H1 (cell line): ENCODE measurements around the gene UFD1. TPM values are rescaled to one million over a fixed set of nuclear protein-coding genes. Genes with fewer than 3 reads are reported as not detected.

Experiments
- CTCF ChIA-PET: fragments of 300-600 bp; sonication (Branson Sonifier 250); formaldehyde crosslinking; loops from one replicate; lab custom pipeline; 2021; ENCODE audit not compliant: partially characterized antibody; lab: Charles Lee
- POLR2A ChIA-PET: fragments of 300-600 bp; sonication (Branson Sonifier 250); formaldehyde crosslinking; loops from one replicate; lab custom pipeline; 2021; ENCODE audit warnings: inconsistent platforms; ENCODE audit not compliant: partially characterized antibody; lab: Charles Lee
- DNase-seq, 2 experiments: peaks; one replicate each; pipeline versions ENCODE4 v3.0.0 to v3.0.0-alpha.2; 2010 to 2022; ENCODE audit warnings: low spot score in 2 of 2, low read depth in 1 of 2, mixed read lengths in 1 of 2
- FAIRE-seq: peaks from 2 replicates; lab custom pipeline; 2011; peaks lifted over from hg19 to GRCh38; lab: Jason Lieb, UNC
- H2AFZ ChIP-seq: 2 replicates; pipeline ENCODE4 v1.8.1; 2012; ENCODE audit warnings: low read length, inconsistent platforms
- H2AK5ac ChIP-seq: 2 replicates; pipeline ENCODE4 v1.6.1; 2013; ENCODE audit warnings: low read depth, low read length
- H2BK120ac ChIP-seq: replicated peaks from 2 replicates; pipeline ENCODE3; 2013; ENCODE audit warnings: low read depth, low read length, inconsistent platforms
- H2BK12ac ChIP-seq: 2 replicates; pipeline ENCODE4 v1.6.1; 2013; ENCODE audit warnings: low read depth, low read length
- H2BK15ac ChIP-seq: 2 replicates; pipeline ENCODE4 v1.6.1; 2013; ENCODE audit warnings: low read length
- H2BK20ac ChIP-seq: 2 replicates; pipeline ENCODE4 v1.6.1; 2013; ENCODE audit warnings: low read length
- H2BK5ac ChIP-seq: 2 replicates; pipeline ENCODE4 v1.6.1; 2013; ENCODE audit warnings: low read depth, low read length
- H3K14ac ChIP-seq: 2 replicates; pipeline ENCODE4 v1.6.1; 2013; ENCODE audit warnings: inconsistent platforms; ENCODE audit not compliant: insufficient read length
- H3K18ac ChIP-seq: 2 replicates; pipeline ENCODE4 v1.6.1; 2013; ENCODE audit warnings: low read length; ENCODE audit errors: extremely low read depth
- H3K23ac ChIP-seq: 2 replicates; pipeline ENCODE4 v1.6.1; 2013; ENCODE audit warnings: inconsistent platforms; ENCODE audit not compliant: insufficient read length
- H3K23me2 ChIP-seq: 2 replicates; pipeline ENCODE4 v1.6.1; 2013; ENCODE audit warnings: low read depth, low read length
- H3K27ac ChIP-seq: 2 replicates; pipeline ENCODE4 v1.6.1; 2011; ENCODE audit warnings: low read depth, low read length, inconsistent platforms
- H3K27me3 ChIP-seq, 4 experiments: replicated peaks in 1 of 4; 1 replicate in 1 of 4; 2 replicates in 3 of 4; pipeline versions ENCODE4 v1.6.1 to v1.8.1; 2011 to 2013; ENCODE audit warnings: low read length in 3 of 4, mild to moderate bottlenecking in 3 of 4, inconsistent platforms in 2 of 4, mixed read lengths in 2 of 4, moderate library complexity in 1 of 4; ENCODE audit not compliant: control insufficient read depth in 3 of 4, insufficient read depth in 3 of 4; ENCODE audit errors: extremely low read depth in 1 of 4
- H3K36me3 ChIP-seq, 4 experiments: 2 replicates each; pipeline versions ENCODE4 v1.6.1 to v1.8.1; 2011 to 2013; ENCODE audit warnings: mild to moderate bottlenecking in 4 of 4, low read length in 3 of 4, moderate library complexity in 2 of 4, control low read depth in 1 of 4, inconsistent platforms in 1 of 4; ENCODE audit not compliant: insufficient read depth in 4 of 4, control insufficient read depth in 2 of 4
- H3K4ac ChIP-seq: replicated peaks from 2 replicates; pipeline ENCODE3; 2013; ENCODE audit warnings: low read length, low read depth, mixed read lengths, inconsistent platforms; ENCODE audit not compliant: insufficient read length
- H3K4me1 ChIP-seq, 4 experiments: replicated peaks in 1 of 4; 1 replicate in 1 of 4; 2 replicates in 3 of 4; pipeline versions ENCODE4 v1.6.1 to v1.8.1; 2011 to 2013; ENCODE audit warnings: low read length in 3 of 4, inconsistent platforms in 2 of 4, mixed read lengths in 1 of 4; ENCODE audit not compliant: insufficient read depth in 4 of 4, control insufficient read depth in 3 of 4
- H3K4me2 ChIP-seq, 2 experiments: 2 replicates each; pipeline versions ENCODE4 v1.6.1 to v1.8.1; 2011 to 2013; ENCODE audit warnings: low read depth in 2 of 2, low read length in 2 of 2, control low read depth in 1 of 2, inconsistent platforms in 1 of 2, mild to moderate bottlenecking in 1 of 2; ENCODE audit not compliant: insufficient read depth in 1 of 2
- H3K4me3 ChIP-seq, 4 experiments: fragments of 200-600, 300-600 bp in 1 of 4; sonication (generic), shearing (Covaris generic), sonication (Bioruptor Twin) in 1 of 4; 2 replicates each; pipeline versions ENCODE4 v1.5.1 to v1.8.1; 2011 to 2016; ENCODE audit warnings: low read length in 4 of 4, low read depth in 3 of 4, control low read depth in 2 of 4, inconsistent platforms in 2 of 4, mild to moderate bottlenecking in 2 of 4, mixed read lengths in 1 of 4, moderate library complexity in 1 of 4; ENCODE audit not compliant: insufficient read depth in 2 of 4; ENCODE audit errors: extremely low read depth in 1 of 4
- H3K56ac ChIP-seq: replicated peaks from 2 replicates; pipeline ENCODE3; 2013; ENCODE audit warnings: low read depth, mild to moderate bottlenecking, mixed read lengths, low read length, inconsistent platforms; ENCODE audit not compliant: insufficient read length
- H3K79me1 ChIP-seq: 2 replicates; pipeline ENCODE4 v1.6.1; 2013; ENCODE audit warnings: low read depth, low read length, control low read depth
- H3K79me2 ChIP-seq, 2 experiments: 2 replicates each; pipeline versions ENCODE4 v1.6.1 to v1.8.1; 2012 to 2013; ENCODE audit warnings: low read length in 2 of 2, mild to moderate bottlenecking in 2 of 2, inconsistent platforms in 1 of 2; ENCODE audit not compliant: insufficient read depth in 2 of 2, control insufficient read depth in 1 of 2
- H3K9ac ChIP-seq, 4 experiments: replicated peaks in 1 of 4; 1 replicate in 1 of 4; 2 replicates in 3 of 4; pipeline versions ENCODE4 v1.6.1 to v1.8.1; 2011 to 2013; ENCODE audit warnings: low read depth in 3 of 4, low read length in 3 of 4, control low read depth in 2 of 4, mild to moderate bottlenecking in 2 of 4, moderate library complexity in 2 of 4, inconsistent platforms in 1 of 4; ENCODE audit errors: extremely low read depth in 1 of 4
- H3K9me3 ChIP-seq, 2 experiments: 2 replicates each; pipeline versions ENCODE4 v1.6.1 to v1.8.1; 2012 to 2013; ENCODE audit warnings: mild to moderate bottlenecking in 2 of 2, moderate library complexity in 2 of 2, control low read depth in 1 of 2, inconsistent platforms in 1 of 2, low read depth in 1 of 2, low read length in 1 of 2, mixed read lengths in 1 of 2; ENCODE audit not compliant: insufficient read depth in 2 of 2
- H4K20me1 ChIP-seq, 2 experiments: replicated peaks in 1 of 2; 2 replicates each; pipeline versions ENCODE3 to v1.8.1; 2011 to 2013; ENCODE audit warnings: inconsistent platforms in 2 of 2, low read length in 2 of 2, mild to moderate bottlenecking in 1 of 2; ENCODE audit not compliant: insufficient read depth in 2 of 2, control insufficient read depth in 1 of 2
- H4K5ac ChIP-seq: 2 replicates; pipeline ENCODE4 v1.6.1; 2013; ENCODE audit warnings: low read length, low read depth, mixed read lengths, inconsistent platforms; ENCODE audit not compliant: insufficient read length
- H4K8ac ChIP-seq: 2 replicates; pipeline ENCODE4 v1.8.0; 2013; ENCODE audit warnings: mild to moderate bottlenecking, moderate library complexity, low read length, inconsistent platforms; ENCODE audit not compliant: insufficient read depth; ENCODE audit errors: extremely low read depth
- H4K91ac ChIP-seq: replicated peaks from 2 replicates; pipeline ENCODE3; 2013; ENCODE audit warnings: low read length, mixed read lengths, inconsistent platforms; ENCODE audit not compliant: insufficient read length
- CHD1 ChIP-seq: IDR thresholded peaks from 2 replicates; pipeline ENCODE4 v1.6.1; 2012; ENCODE audit warnings: low read depth, low read length, improper control_type of control experiment
- CREB1 ChIP-seq: IDR thresholded peaks from 2 replicates; pipeline ENCODE4 v1.6.1; 2012; ENCODE audit warnings: inconsistent platforms
- HDAC2 ChIP-seq, 2 experiments: fragments of 300-600 bp in 1 of 2; sonication (generic) in 1 of 2; IDR thresholded peaks; 2 replicates each; pipeline ENCODE4 v1.6.1; 2011 to 2012; ENCODE audit warnings: low read depth in 2 of 2, low read length in 2 of 2, mild to moderate bottlenecking in 2 of 2, moderate library complexity in 2 of 2, borderline replicate concordance in 1 of 2, inconsistent platforms in 1 of 2
- JUND ChIP-seq: IDR thresholded peaks from 2 replicates; pipeline ENCODE4 v1.6.1; 2011; ENCODE audit warnings: mild to moderate bottlenecking, improper control_type of control experiment, low read length
- KDM1A ChIP-seq: fragments of 200-600, 300-600 bp; sonication (generic); IDR thresholded peaks from 2 replicates; pipeline ENCODE4 v1.7.1; 2016; ENCODE audit warnings: mild to moderate bottlenecking, low read length, borderline replicate concordance
- POLR2A ChIP-seq, 2 experiments: IDR thresholded peaks; 1 replicate in 1 of 2; 2 replicates in 1 of 2; pipeline ENCODE4 v1.6.1; 2011; ENCODE audit warnings: low read depth in 2 of 2, low read length in 2 of 2, mild to moderate bottlenecking in 2 of 2; ENCODE audit errors: control extremely low read depth in 1 of 2
- RAD21 ChIP-seq, 2 experiments: IDR thresholded peaks in 1 of 2; conservative IDR thresholded peaks in 1 of 2; 2 replicates each; pipeline ENCODE4 v1.6.1; 2011; ENCODE audit warnings: low read depth in 2 of 2, low read length in 2 of 2, improper control_type of control experiment in 1 of 2, inconsistent platforms in 1 of 2, mild to moderate bottlenecking in 1 of 2, moderate library complexity in 1 of 2
- RBBP5 ChIP-seq: IDR thresholded peaks from 2 replicates; pipeline ENCODE4 v1.7.1; 2012; ENCODE audit warnings: low read depth, mild to moderate bottlenecking, inconsistent platforms, low read length, moderate library complexity, borderline replicate concordance
- SIN3A ChIP-seq, 2 experiments: IDR thresholded peaks in 1 of 2; conservative IDR thresholded peaks in 1 of 2; 2 replicates each; pipeline ENCODE4 v1.6.1; 2011 to 2012; ENCODE audit warnings: low read length in 2 of 2, improper control_type of control experiment in 1 of 2, low read depth in 1 of 2, mild to moderate bottlenecking in 1 of 2
- TCF12 ChIP-seq: IDR thresholded peaks from 2 replicates; pipeline ENCODE4 v1.6.1; 2011; ENCODE audit warnings: low read depth, mild to moderate bottlenecking, low read length
- WGBS, 2 experiments: shearing (Covaris generic) in 1 of 2; methylation state at CpG; one replicate each; pipeline versions ENCODE4 v1.1.6 to v1.1.7; 2013 to 2015; ENCODE audit warnings: low lambda C conversion rate in 2 of 2, mixed read lengths in 2 of 2, inconsistent platforms in 1 of 2, low coverage in 1 of 2, missing lambda C conversion rate in 1 of 2; ENCODE audit not compliant: insufficient replicate concordance in 2 of 2, insufficient coverage in 1 of 2, insufficient read length in 1 of 2; ENCODE audit errors: extremely low coverage in 1 of 2, missing lambda C conversion rate in 1 of 2; 5-methylcytosine and 5-hydroxymethylcytosine counted together
- polyA plus RNA-seq, 7 experiments: library from polyadenylated mRNA; depleted of rRNA in 3 of 7; stranded (reverse) in 5 of 7; unstranded in 2 of 7; fragments of >200 nt in 5 of 7; fragments of 200-250 nt in 2 of 7; gene quantifications; 1 replicate in 5 of 7; 2 replicates in 1 of 7; 4 replicates in 1 of 7; pipeline versions ENCODE4 v1.2.1 to v1.2.3, GENCODE V29; 2011 to 2013; ENCODE audit warnings: missing spikeins in 2 of 7, mixed read lengths in 2 of 7
- total RNA-seq: library from RNA; stranded (reverse); fragmentation: NEBNext Ultra II Directional; extraction: Animal tissue kit (Norgen Biotek cat#: 25700); gene quantifications from 2 replicates; pipeline ENCODE4 v1.2.1, GENCODE V29; 2021
- TF ChIP-seq, protein P1 (sequence below): IDR thresholded peaks from 2 replicates; pipeline ENCODE4 v1.6.1; 2011; ENCODE audit warnings: low read depth, mild to moderate bottlenecking, low read length; ENCODE audit not compliant: insufficient read depth
- TF ChIP-seq, protein P2 (sequence below): IDR thresholded peaks from 2 replicates; pipeline ENCODE4 v1.6.1; 2011; ENCODE audit warnings: low read length, improper control_type of control experiment

The UFD1 gene
- total and polyA plus RNA-seq, 2 of the 8 experiments (the other 6 are each of a cell fraction or from before 2014, with no cell fraction given): 74.6 to 116 TPM

GRCh38 chr22:19520007-19520406 is 41.0 kb upstream of the UFD1 start:
- Histone ChIP-seq H3K27me3 (peaks cover 0 to 32% (median 25%) of the 10 kb centered on the region in 4 experiments; a peak in 6 of 7 replicates), H2BK5ac (no peak overlapping the region), H4K20me1 (peaks cover 0 to 18% of the 10 kb centered on the region in 2 experiments), H3K4ac (no peak overlapping the region), H3K79me1 (no peaks in the 10 kb centered on the region), H2BK15ac (no peak overlapping the region), H3K79me2 (no peaks in the 10 kb centered on the region), H4K5ac (no peak overlapping the region), H3K4me1 (peaks cover 0 to 15% (median 13%) of the 10 kb centered on the region in 4 experiments; a peak in 6 of 7 replicates), H4K91ac (no peak overlapping the region), H4K8ac (no peak overlapping the region), H2AK5ac (no peak overlapping the region), H3K56ac (no peak overlapping the region), H2BK20ac (no peak overlapping the region), H3K36me3 (peaks cover 2 to 12% (median 3%) of the 10 kb centered on the region in 4 experiments; a peak in 5 of 8 replicates), H3K9me3 (no peaks in the 10 kb centered on the region), H3K14ac (no peak overlapping the region), H3K18ac (no peak overlapping the region), H3K9ac (no peak overlapping the region), H3K4me3 (no peak overlapping the region), H2AFZ (no peak overlapping the region), H3K23ac (no peak overlapping the region), H2BK120ac (no peak overlapping the region), H3K4me2 (no peak overlapping the region), H3K27ac (no peak overlapping the region), H2BK12ac (no peak overlapping the region), H3K23me2 (peaks cover 16% of the 10 kb centered on the region; the same call in 1 of the 2 replicates)
- 86% methylated on average over 5 of the region's 6 CpGs; no CpG with 5 or more reads in 1 of the 2 experiments for WGBS, 2 experiments
- POLR2A ChIA-PET: no interaction called here
- no peak for FAIRE-seq
- no peak for DNase-seq
- CTCF ChIA-PET: no interaction called here
- TF ChIP-seq TCF12 (no peak), JUND (no peak), CREB1 (no peak), RBBP5 (no peak), SIN3A (conservative IDR thresholded peaks at IDR 0.05 in 1 of 2, IDR thresholded peaks at IDR 0.05 in 1 of 2; ENCODE audit: low read depth in 1 of 2, low read length in 2 of 2) (no peak), CHD1 (no peak), HDAC2 (IDR thresholded peaks at IDR 0.05; ENCODE audit: borderline replicate concordance in 1 of 2, low read depth in 2 of 2, low read length in 2 of 2) (no peak), POLR2A (IDR thresholded peaks at IDR 0.05; ENCODE audit: control extremely low read depth in 1 of 2, low read depth in 2 of 2, low read length in 2 of 2) (no peak), KDM1A (no peak), RAD21 (IDR thresholded peaks at IDR 0.05 in 1 of 2, conservative IDR thresholded peaks at IDR 0.05 in 1 of 2; ENCODE audit: low read depth in 2 of 2, low read length in 2 of 2) (no peak)
- TF ChIP-seq, protein P1, sequence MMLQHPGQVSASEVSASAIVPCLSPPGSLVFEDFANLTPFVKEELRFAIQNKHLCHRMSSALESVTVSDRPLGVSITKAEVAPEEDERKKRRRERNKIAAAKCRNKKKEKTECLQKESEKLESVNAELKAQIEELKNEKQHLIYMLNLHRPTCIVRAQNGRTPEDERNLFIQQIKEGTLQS: no peak
- TF ChIP-seq, protein P2, sequence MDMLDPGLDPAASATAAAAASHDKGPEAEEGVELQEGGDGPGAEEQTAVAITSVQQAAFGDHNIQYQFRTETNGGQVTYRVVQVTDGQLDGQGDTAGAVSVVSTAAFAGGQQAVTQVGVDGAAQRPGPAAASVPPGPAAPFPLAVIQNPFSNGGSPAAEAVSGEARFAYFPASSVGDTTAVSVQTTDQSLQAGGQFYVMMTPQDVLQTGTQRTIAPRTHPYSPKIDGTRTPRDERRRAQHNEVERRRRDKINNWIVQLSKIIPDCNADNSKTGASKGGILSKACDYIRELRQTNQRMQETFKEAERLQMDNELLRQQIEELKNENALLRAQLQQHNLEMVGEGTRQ: no peak
